Activated effector memory CD4-positive, alpha-beta T cell treated with Interleukin-2 at 50 U/mL for 16 hours (primary cell): Measurements from ENCODE around the gene PSMD7.
"Not testable (repeated sequence)": the region's sequence is repeated elsewhere in the genome, so short reads cannot be mapped to it uniquely, and the experiment has no call there.

Source experiments
- DNase-seq: peaks from one replicate; pipeline ENCODE4 v3.0.0-alpha.2; 2020

PSMD7 gene

DNA sequence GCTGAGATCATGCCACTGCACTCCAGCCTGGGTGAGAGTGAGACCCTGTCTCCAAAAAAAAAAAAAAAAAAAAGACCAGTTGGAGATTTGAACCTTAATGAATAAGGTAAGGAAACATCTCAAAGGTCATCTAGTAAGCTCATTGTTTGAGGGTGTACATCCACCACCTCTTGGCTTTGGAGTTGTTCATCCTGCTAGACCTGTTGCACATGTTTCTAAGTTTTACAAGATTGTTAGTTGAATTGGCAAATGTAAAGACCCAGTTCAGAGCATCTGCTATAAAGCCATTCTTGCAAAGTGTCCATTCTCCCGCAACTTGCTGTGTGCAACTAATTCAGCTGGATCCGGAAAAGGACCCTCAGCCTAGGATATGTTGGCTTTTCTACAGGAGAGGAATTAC lies 1.5 kb downstream of the PSMD7 start:
- DNase-seq = no peak

- no peak for DNase-seq
Measured at GRCh38 chr16:74302341-74302740, 5.7 kb downstream of the PSMD7 start.

DNA sequence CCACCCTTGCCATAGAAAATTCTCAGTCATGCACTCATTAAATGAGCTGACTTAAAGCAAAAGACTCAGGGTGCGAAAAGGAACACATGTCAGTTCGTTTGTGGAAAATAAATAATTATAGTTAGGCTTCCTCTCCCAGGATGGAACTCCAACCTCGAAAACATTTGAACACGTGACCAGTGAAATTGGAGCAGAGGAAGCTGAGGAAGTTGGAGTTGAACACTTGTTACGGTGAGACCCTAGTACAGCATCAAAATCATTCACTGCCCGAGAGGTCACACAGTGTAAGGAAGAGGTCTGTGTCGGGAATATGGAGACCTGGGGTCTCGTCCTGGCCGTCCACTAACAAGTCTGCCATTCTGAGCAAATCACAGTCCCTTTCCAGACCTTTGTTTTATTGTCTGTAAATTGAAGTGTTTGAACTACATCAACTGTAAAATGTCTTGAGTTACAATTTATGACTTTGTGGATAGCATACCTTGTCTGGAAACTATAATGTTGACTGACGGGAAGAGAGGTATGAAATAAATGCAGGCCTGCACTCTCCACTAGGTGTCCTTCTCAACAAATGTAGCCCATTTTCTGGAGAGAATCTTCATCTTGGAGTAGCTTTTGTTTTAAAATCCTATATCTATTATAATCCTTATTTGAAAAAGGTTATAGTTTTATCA lies 7.7 kb downstream of the PSMD7 start:
- DNase-seq = no peak

DNA sequence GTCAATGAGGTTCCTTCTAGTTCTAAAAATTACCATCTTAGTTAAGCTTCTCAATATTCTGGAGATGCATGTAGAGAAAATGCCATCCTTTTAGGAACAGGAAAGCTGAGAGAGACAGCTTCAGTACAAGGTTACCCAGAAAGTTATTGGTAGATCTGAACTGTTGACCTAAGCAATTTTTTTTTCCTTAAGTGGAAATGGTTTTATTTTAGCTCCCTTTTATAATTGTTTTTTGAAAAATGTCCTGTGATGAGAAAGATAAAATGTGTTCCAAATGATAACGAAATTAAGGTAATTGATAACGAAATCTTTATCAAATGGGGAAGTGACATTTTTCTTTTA lies 8.2 kb downstream of the PSMD7 start:
- DNase-seq = no peak

DNA sequence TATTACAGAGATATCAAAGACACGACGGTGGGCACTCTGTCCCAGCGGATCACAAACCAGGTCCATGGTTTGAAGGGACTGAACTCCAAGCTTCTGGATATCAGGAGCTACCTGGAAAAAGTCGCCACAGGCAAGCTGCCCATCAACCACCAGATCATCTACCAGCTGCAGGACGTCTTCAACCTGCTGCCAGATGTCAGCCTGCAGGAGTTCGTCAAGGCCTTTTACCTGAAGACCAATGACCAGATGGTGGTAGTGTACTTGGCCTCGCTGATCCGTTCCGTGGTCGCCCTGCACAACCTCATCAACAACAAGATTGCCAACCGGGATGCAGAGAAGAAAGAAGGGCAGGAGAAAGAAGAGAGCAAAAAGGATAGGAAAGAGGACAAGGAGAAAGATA lies 8.7 kb downstream of the PSMD7 start:
- no peak for DNase-seq

- no peak for DNase-seq
Measured at GRCh38 chr16:74305978-74306784, 9.6 kb downstream of the PSMD7 start.

DNA sequence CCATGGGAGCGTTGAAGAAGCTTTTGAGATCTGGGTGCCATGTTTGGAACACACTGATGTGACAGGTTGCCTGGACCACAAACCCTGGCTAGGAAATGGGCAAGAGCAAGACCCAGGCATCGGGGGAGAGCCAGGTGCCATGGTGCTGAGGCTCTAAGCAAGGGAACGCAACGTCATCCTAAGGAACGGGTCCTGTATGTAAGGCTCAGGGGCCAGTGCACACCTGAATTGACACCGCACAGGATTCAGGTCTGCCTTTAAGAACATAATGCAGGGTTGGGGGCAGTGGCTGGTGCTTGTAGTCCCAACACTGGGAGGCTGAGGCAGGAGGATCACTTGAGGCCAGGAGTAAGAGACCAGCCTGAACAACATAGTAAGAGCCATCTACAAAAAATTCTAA lies 10.8 kb downstream of the PSMD7 start:
- DNase-seq = no peak

GRCh38 chr16:74309789-74310781 lies 13.5 kb downstream of the PSMD7 start:
- no peak for DNase-seq

DNA sequence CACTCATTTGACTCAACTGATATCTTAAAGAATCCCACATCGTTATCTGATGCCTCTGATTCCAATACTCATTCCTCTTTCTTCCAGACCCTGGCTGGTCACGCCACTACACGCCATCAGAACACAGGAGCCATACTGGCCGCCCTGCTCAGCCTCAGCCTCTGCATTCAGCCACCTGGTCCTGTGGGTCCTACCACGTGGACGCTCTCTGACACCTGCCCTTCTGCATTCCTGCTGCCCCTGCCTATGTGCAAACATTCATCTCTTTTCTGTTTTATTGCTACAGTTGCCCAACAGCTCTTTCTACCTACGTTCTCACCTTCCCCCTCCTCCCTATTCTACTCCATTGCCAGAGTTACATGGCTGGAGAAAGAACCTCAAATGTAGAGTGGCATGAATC lies 18.4 kb downstream of the PSMD7 start:
- no peak for DNase-seq

GRCh38 chr16:74320707-74321106 lies 24.1 kb downstream of the PSMD7 start:
- DNase-seq = no peak

- DNase-seq = no peak
Measured at GRCh38 chr16:74321356-74321755, 24.7 kb downstream of the PSMD7 start.

DNA sequence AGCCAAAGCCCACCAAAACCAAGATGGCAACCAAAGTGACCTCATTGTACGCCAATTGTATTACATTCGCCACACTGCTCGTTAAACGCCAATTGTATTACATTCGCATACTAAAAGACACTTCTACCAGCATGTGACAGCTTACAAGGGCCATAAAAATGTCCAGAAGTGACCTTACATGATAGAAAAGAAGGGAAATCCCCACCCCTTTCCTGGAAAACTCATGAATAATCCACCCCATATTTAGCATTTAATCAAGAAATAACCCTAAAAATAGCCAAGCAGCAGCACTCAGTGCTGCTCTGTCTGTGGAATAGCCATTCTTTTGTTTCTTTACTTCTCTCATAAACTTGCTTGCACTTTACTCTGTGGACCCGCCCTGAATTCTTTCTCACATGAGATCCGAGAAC lies 25.7 kb downstream of the PSMD7 start:
- DNase-seq = no peak

DNA sequence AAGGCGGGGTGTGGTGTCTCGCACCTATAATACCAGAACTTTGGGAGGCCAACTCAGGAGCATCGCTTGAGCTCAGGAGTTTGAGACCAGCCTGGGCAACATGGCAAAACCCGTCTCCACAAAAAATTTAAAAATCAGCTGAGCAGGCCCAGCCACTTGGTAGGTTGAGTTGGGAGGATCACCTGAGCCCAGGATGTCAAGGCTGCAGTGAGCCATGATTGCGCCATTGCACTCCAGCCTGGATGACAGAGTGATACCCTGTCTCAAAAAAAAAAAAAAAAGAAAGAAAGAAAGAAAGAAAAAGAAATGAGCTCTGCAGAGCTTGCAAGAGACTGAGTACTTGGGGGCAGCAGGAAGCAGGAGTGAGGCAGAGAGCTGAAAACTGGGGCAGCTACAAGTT lies 28.2 kb downstream of the PSMD7 start:
- DNase-seq = not testable (repeated sequence)

DNA sequence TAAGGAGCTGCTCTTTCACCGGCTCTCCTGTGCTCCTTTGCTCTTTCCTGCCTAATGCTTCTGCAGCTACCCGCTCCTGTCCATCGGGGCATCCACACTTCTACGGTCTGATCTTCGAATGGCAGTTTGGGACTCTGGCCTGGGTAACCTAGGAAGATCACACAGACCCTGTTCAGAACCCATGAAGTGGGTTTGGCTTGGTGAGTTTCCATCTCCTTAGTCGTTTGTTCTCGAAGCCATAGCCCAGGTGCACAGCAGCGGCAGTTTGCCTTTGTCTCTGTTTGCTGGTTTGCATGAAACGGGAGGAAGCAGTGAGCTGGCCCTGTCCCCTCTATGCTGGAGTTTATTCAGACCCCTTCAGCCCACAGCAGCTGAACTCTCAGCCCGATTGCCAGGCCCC lies 29.0 kb downstream of the PSMD7 start:
- DNase-seq = no peak

- not testable (repeated sequence) for DNase-seq
Measured at GRCh38 chr16:74328346-74328745, 31.7 kb downstream of the PSMD7 start.

DNA sequence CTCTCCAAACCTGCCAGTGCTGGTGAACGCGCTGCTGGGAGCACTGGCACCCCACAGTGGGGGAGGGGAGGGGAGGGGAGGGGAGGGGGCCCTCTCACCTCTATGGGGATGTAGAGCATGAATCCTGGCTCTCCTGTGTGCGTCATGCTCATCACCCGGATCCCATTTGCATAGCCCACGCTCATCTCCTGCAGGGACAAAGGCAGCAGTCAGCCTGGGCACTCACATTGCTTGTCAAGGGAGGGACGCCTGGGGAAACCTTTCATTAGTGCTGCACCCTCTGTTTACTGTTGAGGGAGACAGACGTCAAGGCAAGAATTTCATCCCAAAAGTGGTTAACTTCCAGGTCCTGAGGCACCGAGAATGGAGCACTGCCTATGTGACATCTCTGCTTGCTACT lies 35.9 kb downstream of the PSMD7 start:
- DNase-seq = not testable (repeated sequence)

- DNase-seq = not testable (repeated sequence)
Measured at GRCh38 chr16:74337506-74337905, 40.9 kb downstream of the PSMD7 start.

DNA sequence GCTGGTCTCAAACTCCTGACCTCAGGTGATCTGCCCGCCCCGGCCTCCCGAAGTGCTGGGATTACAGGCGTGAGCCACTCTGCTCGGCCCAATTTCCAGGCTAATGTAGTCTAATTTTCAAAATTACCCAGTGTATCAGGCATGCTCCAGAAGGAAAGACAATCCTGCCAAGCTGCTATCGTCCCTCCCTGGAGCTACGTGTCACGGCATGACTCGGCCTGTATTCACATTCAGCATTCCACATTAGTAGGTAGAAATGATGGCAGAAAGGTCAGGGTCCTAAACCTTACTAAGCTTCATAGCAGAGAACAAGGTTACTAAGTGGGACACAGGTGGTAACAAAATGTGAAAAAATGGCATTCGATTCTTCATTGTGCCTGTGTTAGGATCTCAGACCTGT lies 42.6 kb downstream of the PSMD7 start:
- DNase-seq = not testable (repeated sequence)

GRCh38 chr16:74353038-74353437 lies 56.4 kb downstream of the PSMD7 start:
- DNase-seq = not testable (repeated sequence)
